Measurements from ENCODE around the gene AXIN2.

Gene AXIN2

GRCh38 chr17:65498816-65499215, 62.6 kb downstream of the AXIN2 start:
- no peak for DNase-seq (ENCODE audit: low read depth)
- no peak overlapping the region for H3K4me3 ChIP-seq (ENCODE audit: low read length)
- TF ChIP-seq CTCF (conservative IDR thresholded peaks at IDR 0.05; ENCODE audit: low read depth, low read length) = no peak

- DNase-seq (ENCODE audit: low read depth) = no peak
- no peak overlapping the region for H3K4me3 ChIP-seq (ENCODE audit: low read length)
- TF ChIP-seq CTCF (conservative IDR thresholded peaks at IDR 0.05; ENCODE audit: low read depth, low read length) = no peak
Observed at GRCh38 chr17:65496801-65497200, 64.6 kb downstream of the AXIN2 start.

GRCh38 chr17:65495122-65496055, 66.1 kb downstream of the AXIN2 start:
- peak overlapping the region; percentile 14 for H3K4me3 ChIP-seq (ENCODE audit: low read length)
- no peak for TF ChIP-seq CTCF (conservative IDR thresholded peaks at IDR 0.05; ENCODE audit: low read depth, low read length)
- no peak for DNase-seq (ENCODE audit: low read depth)

GRCh38 chr17:65489413-65490155, 71.9 kb downstream of the AXIN2 start:
- H3K4me3 ChIP-seq (ENCODE audit: low read length) = no peak overlapping the region
- DNase-seq (ENCODE audit: low read depth) = no peak
- no peak for TF ChIP-seq CTCF (conservative IDR thresholded peaks at IDR 0.05; ENCODE audit: low read depth, low read length)

- no peak for TF ChIP-seq CTCF (conservative IDR thresholded peaks at IDR 0.05; ENCODE audit: low read depth, low read length)
Observed at GRCh38 chr17:65488665-65489064, 72.8 kb downstream of the AXIN2 start.

GRCh38 chr17:65487990-65488389, 73.5 kb downstream of the AXIN2 start:
- no peak for DNase-seq (ENCODE audit: low read depth)
- TF ChIP-seq CTCF (conservative IDR thresholded peaks at IDR 0.05; ENCODE audit: low read depth, low read length) = no peak
- no peak overlapping the region for H3K4me3 ChIP-seq (ENCODE audit: low read length)

More at GRCh38 chr17:65488665-65489064, 72.8 kb downstream of the AXIN2 start:
- DNase-seq (ENCODE audit: low read depth) = no peak
- H3K4me3 ChIP-seq (ENCODE audit: low read length) = no peak overlapping the region
